ENCODE data around the gene ATP6V1G2. TPM values are rescaled to one million over a fixed set of nuclear protein-coding genes. Genes with fewer than 3 reads are reported as not detected.
"Not testable (repeated sequence)": the region's sequence is repeated elsewhere in the genome, so short reads cannot be mapped to it uniquely, and the experiment has no call there.

The ATP6V1G2 gene
- total and polyA plus RNA-seq, 7 donors: 2.8 to 9.1 (median 5.0) TPM; not detected in 2

DNA sequence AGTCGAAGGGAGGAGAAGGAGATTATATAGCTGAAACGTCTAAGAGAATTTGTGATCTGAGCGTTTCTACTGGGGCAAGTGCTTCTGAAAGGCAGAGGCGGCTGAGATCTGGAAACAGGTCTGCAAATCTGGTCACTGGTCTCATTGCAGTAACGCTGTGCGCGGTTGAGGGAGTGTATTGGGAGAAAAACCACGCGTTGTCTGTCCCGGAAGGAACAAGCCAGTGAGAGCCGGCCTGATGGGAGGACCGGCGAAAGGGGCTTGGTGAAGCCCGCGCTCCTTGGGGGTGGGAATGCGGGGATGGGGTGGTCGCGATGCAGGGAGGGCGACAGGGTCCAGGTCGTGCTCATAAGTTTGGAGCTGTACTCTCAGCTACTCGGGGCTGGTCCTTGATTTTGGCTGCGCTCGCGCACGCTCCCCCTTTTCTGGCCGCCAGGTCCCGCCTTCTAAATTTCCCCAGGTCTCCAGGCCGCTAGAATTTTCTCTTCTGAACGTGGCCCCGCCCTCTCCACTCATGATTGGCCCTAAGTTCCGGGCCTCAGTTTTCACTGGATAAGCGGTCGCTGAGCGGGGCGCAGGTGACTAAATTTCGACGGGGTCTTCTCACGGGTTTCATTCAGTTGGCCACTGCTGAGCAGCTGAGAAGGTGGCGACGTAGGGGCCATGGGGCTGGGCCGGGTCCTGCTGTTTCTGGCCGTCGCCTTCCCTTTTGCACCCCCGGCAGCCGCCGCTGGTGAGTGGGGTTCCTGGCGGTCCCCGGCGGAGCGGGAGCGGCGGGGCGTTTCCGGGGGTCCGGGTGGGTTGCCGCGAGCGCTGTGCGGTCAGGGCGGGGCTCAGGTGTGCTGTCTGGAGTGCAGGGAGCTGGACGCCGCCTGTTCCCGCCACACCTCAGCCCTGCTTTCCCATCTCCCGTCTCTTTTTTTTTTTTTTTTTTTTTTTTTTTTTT lies 48.6 kb downstream of the ATP6V1G2 start, which contains the start of gene MICB:
Gene MICB, plus strand, starts transcription at position 615 of the 946 bp plus-strand sequence. Its CDS starts 49 bp downstream, at position 664.
- peak; percentile 83 for DNase-seq
- intact Hi-C loops (cut with DNase I): no loop called here

DNA sequence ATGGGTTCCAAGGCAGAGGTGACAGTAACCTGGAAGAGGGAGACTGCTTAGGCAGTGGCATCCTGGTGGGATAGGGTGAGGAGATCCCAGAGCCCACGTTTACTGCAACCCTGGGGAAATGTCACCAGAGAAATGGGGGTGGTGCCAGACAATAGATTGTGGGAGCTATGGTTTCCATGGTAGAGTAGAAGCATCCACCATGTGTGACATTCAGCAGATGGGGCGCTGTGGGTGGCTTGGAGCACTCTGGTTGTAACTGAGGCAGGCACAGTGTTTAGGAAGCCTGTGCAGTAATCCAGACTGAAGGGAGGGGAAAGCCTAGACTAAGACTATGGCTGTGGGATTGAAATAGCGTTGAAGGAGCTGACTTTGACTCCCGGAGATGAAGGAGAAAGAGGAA lies 49.6 kb downstream of the ATP6V1G2 start:
- DNase-seq; H3K4me3 ChIP-seq; intact Hi-C loops (cut with DNase I); H3K9me3 ChIP-seq; H3K36me3 ChIP-seq; H3K27ac ChIP-seq: not testable (repeated sequence)
- Histone ChIP-seq H3K27me3 (peaks cover 16 to 79% (median 40%) of the 10 kb centered on the region in 3 donors), H3K4me1 (peaks cover 0 to 34% (median 25%) of the 10 kb centered on the region in 4 donors)
- 62 to 70% methylated on average over 4 of the region's 4 CpGs for WGBS, 2 donors

More for the DNA sequence above, 48.6 kb downstream of the ATP6V1G2 start, which contains the start of gene MICB:
- TF ChIP-seq POLR2AphosphoS5 (IDR thresholded peaks at IDR 0.05): peak in 1 of 4 donors; percentile 65
- TF ChIP-seq, protein P1, sequence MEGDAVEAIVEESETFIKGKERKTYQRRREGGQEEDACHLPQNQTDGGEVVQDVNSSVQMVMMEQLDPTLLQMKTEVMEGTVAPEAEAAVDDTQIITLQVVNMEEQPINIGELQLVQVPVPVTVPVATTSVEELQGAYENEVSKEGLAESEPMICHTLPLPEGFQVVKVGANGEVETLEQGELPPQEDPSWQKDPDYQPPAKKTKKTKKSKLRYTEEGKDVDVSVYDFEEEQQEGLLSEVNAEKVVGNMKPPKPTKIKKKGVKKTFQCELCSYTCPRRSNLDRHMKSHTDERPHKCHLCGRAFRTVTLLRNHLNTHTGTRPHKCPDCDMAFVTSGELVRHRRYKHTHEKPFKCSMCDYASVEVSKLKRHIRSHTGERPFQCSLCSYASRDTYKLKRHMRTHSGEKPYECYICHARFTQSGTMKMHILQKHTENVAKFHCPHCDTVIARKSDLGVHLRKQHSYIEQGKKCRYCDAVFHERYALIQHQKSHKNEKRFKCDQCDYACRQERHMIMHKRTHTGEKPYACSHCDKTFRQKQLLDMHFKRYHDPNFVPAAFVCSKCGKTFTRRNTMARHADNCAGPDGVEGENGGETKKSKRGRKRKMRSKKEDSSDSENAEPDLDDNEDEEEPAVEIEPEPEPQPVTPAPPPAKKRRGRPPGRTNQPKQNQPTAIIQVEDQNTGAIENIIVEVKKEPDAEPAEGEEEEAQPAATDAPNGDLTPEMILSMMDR (IDR thresholded peaks at IDR 0.05): no peak
- no peak for TF ChIP-seq EP300 (IDR thresholded peaks at IDR 0.05)
- Histone ChIP-seq H3K27me3 (peaks cover 16 to 82% (median 37%) of the 10 kb centered on the region in 3 donors), H3K4me1 (peaks cover 0 to 34% (median 25%) of the 10 kb centered on the region in 4 donors), H3K9me3 (peaks cover 0 to 2% (median 0%) of the 10 kb centered on the region in 4 donors), H3K27ac (peak within 1 kb of the TSS in 3 of 4 donors; percentile 30 to 68 (median 50)), H3K4me3 (peak within 1 kb of the TSS; percentile 25 to 50 (median 44)), H3K36me3 (no peaks in the 10 kb centered on the region)
- WGBS, 2 donors: 0 to 1% methylated on average over 64 of the region's 64 CpGs

DNA sequence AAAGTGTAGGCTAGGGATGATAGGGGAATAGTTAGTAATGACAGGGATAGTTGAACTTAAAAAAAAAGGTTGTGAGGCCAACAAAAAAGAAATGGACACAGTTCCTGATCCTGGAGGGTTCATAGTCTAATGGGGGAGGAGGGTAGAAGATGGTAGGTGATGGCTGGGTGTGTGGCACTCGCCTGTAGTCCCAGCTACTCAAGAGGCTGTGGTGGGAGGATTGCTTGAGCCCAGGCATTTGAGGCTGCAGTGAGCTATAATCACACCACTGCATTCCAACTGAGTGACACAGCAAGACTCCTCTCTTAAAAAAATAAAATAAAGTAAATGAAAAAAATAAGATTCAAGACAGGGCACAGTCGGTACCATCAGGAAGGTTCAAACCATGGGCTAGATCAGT lies 50.8 kb downstream of the ATP6V1G2 start:
- Histone ChIP-seq H3K9me3 (no peaks in the 10 kb centered on the region), H3K4me1 (peaks cover 0 to 34% (median 25%) of the 10 kb centered on the region in 4 donors), H3K27me3 (peaks cover 16 to 73% (median 40%) of the 10 kb centered on the region in 3 donors), H3K27ac (no peak overlapping the region), H3K36me3 (no peaks in the 10 kb centered on the region), H3K4me3 (no peak overlapping the region)
- DNase-seq: no peak
- TF ChIP-seq POLR2A (IDR thresholded peaks at IDR 0.05) (no peak), EP300 (IDR thresholded peaks at IDR 0.05) (no peak), POLR2AphosphoS5 (IDR thresholded peaks at IDR 0.05) (no peak)
- TF ChIP-seq, protein P1 (IDR thresholded peaks at IDR 0.05): no peak
- WGBS, 2 donors: 60 to 69% methylated on average over 2 of the region's 2 CpGs
- intact Hi-C loops (cut with DNase I): loop anchor here (2.0 kb wide), 1 partner anchor 45 kb away; no protein-coding TSS in a partner anchor

Small RNA genes lying within 50 kb of the gene (small RNA-seq; reads per million reads assigned to genes)
- gene AL663061.1 (0 reads per million in 3 donors), gene RF00019 (0 reads per million in 3 donors), gene SNORD117 (215 to 686 (median 682) reads per million in 3 donors), gene SNORD84 (0 reads per million in 3 donors)

Other genes starting within 250 kb of the ATP6V1G2 start
Only the 30 nearest of the 31 such genes appear.
- gene HLA-B, start 189.4 kb downstream of the ATP6V1G2 start, total RNA-seq: 100 to 1,000 TPM; 346 to 491 (median 365) TPM
- gene HLA-B, start 189.4 kb downstream of the ATP6V1G2 start, polyA plus RNA-seq: 1,000 to 10,000 TPM in 2 of 3 donors, 100 to 1,000 TPM in 1; 279 to 3,047 (median 1,275) TPM
- 10 to 100 TPM; 18.6 to 46.5 (median 27.2) TPM for gene MICA, start 143.0 kb downstream of the ATP6V1G2 start, total RNA-seq
- gene MICA, start 143.0 kb downstream of the ATP6V1G2 start, polyA plus RNA-seq: 10 to 100 TPM; 13.2 to 24.0 (median 20.3) TPM
- 1 to 10 TPM in 3 of 4 donors, under 1 TPM in 1; 0.71 to 3.3 (median 1.5) TPM for gene MICB, start 48.5 kb downstream of the ATP6V1G2 start, total RNA-seq
- 1 to 10 TPM in 2 of 3 donors, under 1 TPM in 1; 0.92 to 7.7 (median 1.2) TPM for gene MICB, start 48.5 kb downstream of the ATP6V1G2 start, polyA plus RNA-seq
- gene MCCD1, start 17.6 kb downstream of the ATP6V1G2 start, total RNA-seq: not detected
- gene MCCD1, start 17.6 kb downstream of the ATP6V1G2 start, polyA plus RNA-seq: not detected
- 100 to 1,000 TPM; 211 to 301 (median 239) TPM for gene DDX39B, start 4.6 kb downstream of the ATP6V1G2 start, total RNA-seq
- 100 to 1,000 TPM; 130 to 293 (median 153) TPM for gene DDX39B, start 4.6 kb downstream of the ATP6V1G2 start, polyA plus RNA-seq
- 10 to 100 TPM; 32.5 to 55.1 (median 36.3) TPM for gene NFKBIL1, start 1.0 kb upstream of the ATP6V1G2 start, total RNA-seq
- gene NFKBIL1, start 1.0 kb upstream of the ATP6V1G2 start, polyA plus RNA-seq: 10 to 100 TPM; 18.0 to 31.3 (median 25.2) TPM
- gene LTA, start 25.7 kb upstream of the ATP6V1G2 start, total RNA-seq: not detected
- gene LTA, start 25.7 kb upstream of the ATP6V1G2 start, polyA plus RNA-seq: 1 to 10 TPM in 1 of 3 donors, not detected in 2; 3.6 TPM
- gene TNF, start 29.0 kb upstream of the ATP6V1G2 start, total RNA-seq: under 1 TPM in 1 of 4 donors, not detected in 3; 0.33 TPM
- 1 to 10 TPM in 1 of 3 donors, under 1 TPM in 2; 0.60 to 2.6 (median 0.92) TPM for gene TNF, start 29.0 kb upstream of the ATP6V1G2 start, polyA plus RNA-seq
- 1 to 10 TPM in 1 of 4 donors, under 1 TPM in 2, not detected in 1; 0.66 to 1.9 (median 0.68) TPM for gene LTB, start 35.8 kb upstream of the ATP6V1G2 start, total RNA-seq
- 10 to 100 TPM in 1 of 3 donors, 1 to 10 TPM in 1, not detected in 1; 2.5 to 90.8 TPM for gene LTB, start 35.8 kb upstream of the ATP6V1G2 start, polyA plus RNA-seq
- gene LST1, start 39.7 kb upstream of the ATP6V1G2 start, total RNA-seq: 10 to 100 TPM in 2 of 4 donors, 1 to 10 TPM in 2; 1.7 to 19.8 (median 10.2) TPM
- 10 to 100 TPM; 17.0 to 34.2 (median 24.7) TPM for gene LST1, start 39.7 kb upstream of the ATP6V1G2 start, polyA plus RNA-seq
- not detected for gene NCR3, start 46.4 kb upstream of the ATP6V1G2 start, total RNA-seq
- gene NCR3, start 46.4 kb upstream of the ATP6V1G2 start, polyA plus RNA-seq: 1 to 10 TPM in 1 of 3 donors, under 1 TPM in 1, not detected in 1; 0.92 to 3.4 TPM
- gene AIF1, start 68.6 kb upstream of the ATP6V1G2 start, total RNA-seq: 10 to 100 TPM; 12.5 to 59.6 (median 36.9) TPM
- 100 to 1,000 TPM in 2 of 3 donors, 10 to 100 TPM in 1; 61.8 to 133 (median 114) TPM for gene AIF1, start 68.6 kb upstream of the ATP6V1G2 start, polyA plus RNA-seq
- 10 to 100 TPM; 42.1 to 90.8 (median 54.2) TPM for gene PRRC2A, start 74.1 kb upstream of the ATP6V1G2 start, total RNA-seq
- 100 to 1,000 TPM in 1 of 3 donors, 10 to 100 TPM in 2; 28.8 to 109 (median 32.1) TPM for gene PRRC2A, start 74.1 kb upstream of the ATP6V1G2 start, polyA plus RNA-seq
- gene BAG6, start 106.1 kb upstream of the ATP6V1G2 start, total RNA-seq: 100 to 1,000 TPM; 119 to 218 (median 144) TPM
- gene BAG6, start 106.1 kb upstream of the ATP6V1G2 start, polyA plus RNA-seq: 100 to 1,000 TPM in 2 of 3 donors, 10 to 100 TPM in 1; 99.7 to 231 (median 133) TPM
- gene APOM, start 109.3 kb upstream of the ATP6V1G2 start, total RNA-seq: 1 to 10 TPM in 3 of 4 donors, not detected in 1; 3.3 to 7.2 (median 3.6) TPM
- 1 to 10 TPM; 2.3 to 3.6 (median 3.6) TPM for gene APOM, start 109.3 kb upstream of the ATP6V1G2 start, polyA plus RNA-seq
- gene C6orf47, start 114.2 kb upstream of the ATP6V1G2 start, total RNA-seq: 10 to 100 TPM; 25.0 to 31.3 (median 26.7) TPM
- gene C6orf47, start 114.2 kb upstream of the ATP6V1G2 start, polyA plus RNA-seq: 10 to 100 TPM; 22.2 to 32.6 (median 24.5) TPM
- 10 to 100 TPM; 17.2 to 29.6 (median 26.4) TPM for gene GPANK1, start 118.4 kb upstream of the ATP6V1G2 start, total RNA-seq
- 10 to 100 TPM; 15.3 to 22.8 (median 18.3) TPM for gene GPANK1, start 118.4 kb upstream of the ATP6V1G2 start, polyA plus RNA-seq
- 100 to 1,000 TPM; 188 to 227 (median 209) TPM for gene CSNK2B, start 119.5 kb upstream of the ATP6V1G2 start, total RNA-seq
- gene CSNK2B, start 119.5 kb upstream of the ATP6V1G2 start, polyA plus RNA-seq: 100 to 1,000 TPM; 198 to 232 (median 206) TPM
- gene LY6G5B, start 123.4 kb upstream of the ATP6V1G2 start, total RNA-seq: 1 to 10 TPM; 2.8 to 10.0 (median 6.5) TPM
- gene LY6G5B, start 123.4 kb upstream of the ATP6V1G2 start, polyA plus RNA-seq: 1 to 10 TPM in 1 of 3 donors, under 1 TPM in 1, not detected in 1; 0.60 to 9.1 TPM
- gene LY6G5C, start 134.5 kb upstream of the ATP6V1G2 start, total RNA-seq: 1 to 10 TPM in 1 of 4 donors, under 1 TPM in 2, not detected in 1; 0.68 to 1.1 (median 0.99) TPM
- gene LY6G5C, start 134.5 kb upstream of the ATP6V1G2 start, polyA plus RNA-seq: 1 to 10 TPM; 1.8 to 3.2 (median 2.7) TPM
- gene ABHD16A, start 156.7 kb upstream of the ATP6V1G2 start, total RNA-seq: 10 to 100 TPM; 37.8 to 63.4 (median 51.6) TPM
- 10 to 100 TPM; 16.9 to 52.0 (median 17.4) TPM for gene ABHD16A, start 156.7 kb upstream of the ATP6V1G2 start, polyA plus RNA-seq
- gene LY6G6F, start 160.3 kb upstream of the ATP6V1G2 start, total RNA-seq: not detected
- not detected for gene LY6G6F, start 160.3 kb upstream of the ATP6V1G2 start, polyA plus RNA-seq
- gene LY6G6D, start 168.7 kb upstream of the ATP6V1G2 start, total RNA-seq: 10 to 100 TPM in 1 of 4 donors, 1 to 10 TPM in 2, not detected in 1; 2.9 to 21.2 (median 6.4) TPM
- 1 to 10 TPM in 1 of 3 donors, under 1 TPM in 1, not detected in 1; 0.31 to 8.4 TPM for gene LY6G6D, start 168.7 kb upstream of the ATP6V1G2 start, polyA plus RNA-seq
- gene LY6G6C, start 175.1 kb upstream of the ATP6V1G2 start, total RNA-seq: not detected
- gene LY6G6C, start 175.1 kb upstream of the ATP6V1G2 start, polyA plus RNA-seq: 1 to 10 TPM in 2 of 3 donors, under 1 TPM in 1; 0.07 to 1.2 (median 1.2) TPM
- gene MPIG6B, start 176.8 kb upstream of the ATP6V1G2 start, total RNA-seq: not detected
- gene MPIG6B, start 176.8 kb upstream of the ATP6V1G2 start, polyA plus RNA-seq: under 1 TPM in 1 of 3 donors, not detected in 2; 0.13 TPM
- 100 to 1,000 TPM in 2 of 4 donors, 10 to 100 TPM in 2; 86.7 to 146 (median 107) TPM for gene DDAH2, start 182.7 kb upstream of the ATP6V1G2 start, total RNA-seq
- 100 to 1,000 TPM; 137 to 340 (median 213) TPM for gene DDAH2, start 182.7 kb upstream of the ATP6V1G2 start, polyA plus RNA-seq
- 100 to 1,000 TPM; 172 to 251 (median 214) TPM for gene CLIC1, start 189.9 kb upstream of the ATP6V1G2 start, total RNA-seq
- gene CLIC1, start 189.9 kb upstream of the ATP6V1G2 start, polyA plus RNA-seq: 100 to 1,000 TPM; 623 to 668 (median 634) TPM
- 10 to 100 TPM in 1 of 4 donors, 1 to 10 TPM in 3; 4.2 to 23.5 (median 5.7) TPM for gene MSH5, start 193.4 kb upstream of the ATP6V1G2 start, total RNA-seq
- 10 to 100 TPM in 1 of 3 donors, 1 to 10 TPM in 1, not detected in 1; 1.6 to 18.7 TPM for gene MSH5, start 193.4 kb upstream of the ATP6V1G2 start, polyA plus RNA-seq
- 1 to 10 TPM in 3 of 4 donors, not detected in 1; 1.8 to 6.5 (median 4.2) TPM for gene SAPCD1, start 216.0 kb upstream of the ATP6V1G2 start, total RNA-seq
- gene SAPCD1, start 216.0 kb upstream of the ATP6V1G2 start, polyA plus RNA-seq: 1 to 10 TPM in 2 of 3 donors, not detected in 1; 1.2 to 8.7 TPM
- 1 to 10 TPM in 1 of 4 donors, under 1 TPM in 2, not detected in 1; 0.14 to 3.9 (median 0.71) TPM for gene VWA7, start 230.7 kb upstream of the ATP6V1G2 start, total RNA-seq
- gene VWA7, start 230.7 kb upstream of the ATP6V1G2 start, polyA plus RNA-seq: 1 to 10 TPM; 2.8 to 6.0 (median 3.6) TPM

Measured in sigmoid colon (tissue), 7 donors.